Measurements from ENCODE around the gene MRPL1.
"Not testable (repeated sequence)": the region's sequence is repeated elsewhere in the genome, so short reads cannot be mapped to it uniquely, and the experiment has no call there.

Gene MRPL1

GRCh38 chr4:77845929-77846328 is 16.7 kb upstream of the MRPL1 start:
- DNase-seq (ENCODE audit: low read depth): no peak
- H3K4me3 ChIP-seq (ENCODE audit: low read depth, low read length): no peak overlapping the region

GRCh38 chr4:77848508-77848907 is 14.1 kb upstream of the MRPL1 start:
- no peak for DNase-seq (ENCODE audit: low read depth)
- H3K4me3 ChIP-seq (ENCODE audit: low read depth, low read length): no peak overlapping the region

GRCh38 chr4:77849278-77849965 is 13.2 kb upstream of the MRPL1 start:
- H3K4me3 ChIP-seq (ENCODE audit: low read depth, low read length): no peak overlapping the region
- DNase-seq (ENCODE audit: low read depth): no peak

- DNase-seq (ENCODE audit: low read depth): no peak
- no peak overlapping the region for H3K4me3 ChIP-seq (ENCODE audit: low read depth, low read length)
Observed at GRCh38 chr4:77852892-77853495, 9.6 kb upstream of the MRPL1 start.

- no peak overlapping the region for H3K4me3 ChIP-seq (ENCODE audit: low read depth, low read length)
- DNase-seq (ENCODE audit: low read depth): no peak
Observed at GRCh38 chr4:77854431-77855111, 8.1 kb upstream of the MRPL1 start.

GRCh38 chr4:77856152-77856551 is 6.5 kb upstream of the MRPL1 start:
- no peak for DNase-seq (ENCODE audit: low read depth)
- no peak overlapping the region for H3K4me3 ChIP-seq (ENCODE audit: low read depth, low read length)

- DNase-seq (ENCODE audit: low read depth): no peak
Observed at GRCh38 chr4:77859256-77859655, 3.4 kb upstream of the MRPL1 start.

GRCh38 chr4:77861495-77861894 is 1.1 kb upstream of the MRPL1 start:
- H3K4me3 ChIP-seq (ENCODE audit: low read depth, low read length): peak overlapping the region; percentile 94
- no peak for DNase-seq (ENCODE audit: low read depth)

More at GRCh38 chr4:77859256-77859655, 3.4 kb upstream of the MRPL1 start:
- no peak overlapping the region for H3K4me3 ChIP-seq (ENCODE audit: low read depth, low read length)

GRCh38 chr4:77863341-77863740 is 711 bp downstream of the MRPL1 start:
- H3K4me3 ChIP-seq (ENCODE audit: low read depth, low read length): peak overlapping the region; percentile 94
- not testable (repeated sequence) for DNase-seq (ENCODE audit: low read depth)

GRCh38 chr4:77865259-77865658 is 2.6 kb downstream of the MRPL1 start:
- DNase-seq (ENCODE audit: low read depth): no peak

GRCh38 chr4:77872723-77873445 is 10.3 kb downstream of the MRPL1 start:
- no peak for DNase-seq (ENCODE audit: low read depth)
- H3K4me3 ChIP-seq (ENCODE audit: low read depth, low read length): no peak overlapping the region

More at GRCh38 chr4:77865259-77865658, 2.6 kb downstream of the MRPL1 start:
- H3K4me3 ChIP-seq (ENCODE audit: low read depth, low read length): no peak overlapping the region

- DNase-seq (ENCODE audit: low read depth): no peak
Observed at GRCh38 chr4:77877167-77877566, 14.5 kb downstream of the MRPL1 start.

GRCh38 chr4:77877771-77878565 is 15.3 kb downstream of the MRPL1 start:
- H3K4me3 ChIP-seq (ENCODE audit: low read depth, low read length): no peak overlapping the region
- DNase-seq (ENCODE audit: low read depth): no peak

More at GRCh38 chr4:77877167-77877566, 14.5 kb downstream of the MRPL1 start:
- no peak overlapping the region for H3K4me3 ChIP-seq (ENCODE audit: low read depth, low read length)

- no peak for DNase-seq (ENCODE audit: low read depth)
- no peak overlapping the region for H3K4me3 ChIP-seq (ENCODE audit: low read depth, low read length)
Observed at GRCh38 chr4:77880784-77881183, 18.2 kb downstream of the MRPL1 start.

- no peak overlapping the region for H3K4me3 ChIP-seq (ENCODE audit: low read depth, low read length)
- peak; percentile 11 for DNase-seq (ENCODE audit: low read depth)
Observed at GRCh38 chr4:77881460-77882295, 19.0 kb downstream of the MRPL1 start.

GRCh38 chr4:77893451-77893850 is 30.8 kb downstream of the MRPL1 start:
- no peak for DNase-seq (ENCODE audit: low read depth)
- H3K4me3 ChIP-seq (ENCODE audit: low read depth, low read length): no peak overlapping the region

GRCh38 chr4:77899607-77900006 is 37.0 kb downstream of the MRPL1 start:
- H3K4me3 ChIP-seq (ENCODE audit: low read depth, low read length): no peak overlapping the region
- DNase-seq (ENCODE audit: low read depth): no peak

- DNase-seq (ENCODE audit: low read depth): no peak
- H3K4me3 ChIP-seq (ENCODE audit: low read depth, low read length): no peak overlapping the region
Observed at GRCh38 chr4:77903186-77903585, 40.6 kb downstream of the MRPL1 start.

Measured in skeletal muscle cell (primary cell).